ENCODE results near the gene E4F1. TPM values are rescaled to one million over a fixed set of nuclear protein-coding genes. Genes with fewer than 3 reads are reported as not detected.

The E4F1 gene
- total and polyA plus RNA-seq, 2 donors (not counting 3 experiments of a cell fraction or from before 2014, with no cell fraction given), result 28.6 to 32.7 TPM

GRCh38 chr16:2282262-2282661 is 58.9 kb downstream of the E4F1 start:
- Histone ChIP-seq H3K4me3 (replicated peaks in 1 of 3; ENCODE audit: insufficient read depth in 1 of 3, low read depth in 1 of 3, low read length in 3 of 3) (no peak overlapping the region), H3K36me3 (ENCODE audit: control insufficient read depth in 2 of 2, extremely low read depth in 1 of 2, insufficient read depth in 2 of 2, low read length in 2 of 2) (peaks cover 0 to 13% of the 10 kb centered on the region in 2 experiments), H3K27me3 (ENCODE audit: control insufficient read depth in 2 of 2, insufficient read depth in 2 of 2, low read length in 2 of 2) (no peaks in the 10 kb centered on the region), H3K27ac (ENCODE audit: insufficient read depth, low read depth, low read length) (no peak overlapping the region), H3K9ac (replicated peaks; ENCODE audit: extremely low read depth, insufficient read depth, low read length) (no peak overlapping the region), H3K4me1 (ENCODE audit: control insufficient read depth, extremely low read depth, insufficient read depth, low read length) (no peaks in the 10 kb centered on the region), H2AFZ (ENCODE audit: low read depth, low read length) (no peak overlapping the region), H4K20me1 (replicated peaks; ENCODE audit: control insufficient read depth, extremely low read depth, insufficient read depth, low read length) (no peaks in the 10 kb centered on the region), H3K9me1 (replicated peaks; ENCODE audit: control insufficient read depth, extremely low read depth, insufficient read depth, low read length) (no peaks in the 10 kb centered on the region), H3K9me3 (replicated peaks; ENCODE audit: control insufficient read depth, insufficient read depth, low read length) (no peaks in the 10 kb centered on the region), H3K79me2 (ENCODE audit: control insufficient read depth, insufficient read depth, low read length) (no peaks in the 10 kb centered on the region), H3K4me2 (ENCODE audit: insufficient read depth, low read length) (no peak overlapping the region)
- dilution Hi-C loops (cut with MboI; ENCODE audit: extremely low pct_ligation_motif_present, low sequenced_read_pairs), result no loop called here
- DNase-seq (ENCODE audit: low read depth, low spot score), result no peak
- TF ChIP-seq POLR2AphosphoS5 (IDR thresholded peaks at IDR 0.05; ENCODE audit: insufficient read depth, low read depth, low read length) (no peak), MAX (IDR thresholded peaks at IDR 0.05; ENCODE audit: insufficient read depth, insufficient read length) (no peak), FOS (IDR thresholded peaks at IDR 0.05; ENCODE audit: borderline replicate concordance, insufficient read depth, low read length) (no peak), CTCF (IDR thresholded peaks at IDR 0.05; ENCODE audit: extremely low read depth in 1 of 2, insufficient read depth in 1 of 2, low read depth in 1 of 2, low read length in 2 of 2) (no peak), GATA2 (IDR thresholded peaks at IDR 0.05; ENCODE audit: insufficient read depth, insufficient read length, low read depth, low read length) (no peak), MYC (IDR thresholded peaks at IDR 0.05; ENCODE audit: low read depth, low read length) (no peak), JUN (IDR thresholded peaks at IDR 0.05; ENCODE audit: borderline replicate concordance, insufficient read depth, insufficient read length, low read depth) (no peak)
- no peak for FAIRE-seq
- ChIA-PET CTCF (no interaction called here), POLR2A (no interaction called here)
- intact Hi-C loops (cut with micrococcal nuclease), result no loop called here
- no TSS peak for BruUV-seq (replicated peaks)

Measured in endothelial cell of umbilical vein (primary cell).